Measurements from ENCODE around the gene ATXN1. TPM values are rescaled to one million over a fixed set of nuclear protein-coding genes. Genes with fewer than 3 reads are reported as not detected.

ATXN1 gene
- total and polyA plus RNA-seq, 2 experiments from 2014 or later = 4.8 to 9.1 TPM

DNA sequence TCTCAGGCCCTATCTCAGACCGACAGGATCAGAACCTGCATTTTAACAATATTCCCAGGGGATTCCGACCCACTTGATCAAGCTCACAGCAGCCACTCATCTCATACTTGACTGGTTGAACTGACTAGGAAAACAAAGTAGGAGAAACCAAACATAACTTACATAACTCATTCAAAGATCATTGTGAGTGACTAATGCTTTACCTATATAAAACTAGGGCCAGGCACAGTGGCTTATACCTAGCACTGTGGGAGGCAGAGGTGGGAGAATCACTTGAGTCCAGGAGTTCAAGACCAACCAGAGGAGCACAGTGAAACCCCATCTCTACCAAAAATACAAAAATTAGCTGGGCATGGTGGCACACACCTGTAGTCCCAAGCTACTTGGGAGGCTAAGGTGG, 251.0 kb downstream of the ATXN1 start (continued):
- TF ChIP-seq, protein P1, sequence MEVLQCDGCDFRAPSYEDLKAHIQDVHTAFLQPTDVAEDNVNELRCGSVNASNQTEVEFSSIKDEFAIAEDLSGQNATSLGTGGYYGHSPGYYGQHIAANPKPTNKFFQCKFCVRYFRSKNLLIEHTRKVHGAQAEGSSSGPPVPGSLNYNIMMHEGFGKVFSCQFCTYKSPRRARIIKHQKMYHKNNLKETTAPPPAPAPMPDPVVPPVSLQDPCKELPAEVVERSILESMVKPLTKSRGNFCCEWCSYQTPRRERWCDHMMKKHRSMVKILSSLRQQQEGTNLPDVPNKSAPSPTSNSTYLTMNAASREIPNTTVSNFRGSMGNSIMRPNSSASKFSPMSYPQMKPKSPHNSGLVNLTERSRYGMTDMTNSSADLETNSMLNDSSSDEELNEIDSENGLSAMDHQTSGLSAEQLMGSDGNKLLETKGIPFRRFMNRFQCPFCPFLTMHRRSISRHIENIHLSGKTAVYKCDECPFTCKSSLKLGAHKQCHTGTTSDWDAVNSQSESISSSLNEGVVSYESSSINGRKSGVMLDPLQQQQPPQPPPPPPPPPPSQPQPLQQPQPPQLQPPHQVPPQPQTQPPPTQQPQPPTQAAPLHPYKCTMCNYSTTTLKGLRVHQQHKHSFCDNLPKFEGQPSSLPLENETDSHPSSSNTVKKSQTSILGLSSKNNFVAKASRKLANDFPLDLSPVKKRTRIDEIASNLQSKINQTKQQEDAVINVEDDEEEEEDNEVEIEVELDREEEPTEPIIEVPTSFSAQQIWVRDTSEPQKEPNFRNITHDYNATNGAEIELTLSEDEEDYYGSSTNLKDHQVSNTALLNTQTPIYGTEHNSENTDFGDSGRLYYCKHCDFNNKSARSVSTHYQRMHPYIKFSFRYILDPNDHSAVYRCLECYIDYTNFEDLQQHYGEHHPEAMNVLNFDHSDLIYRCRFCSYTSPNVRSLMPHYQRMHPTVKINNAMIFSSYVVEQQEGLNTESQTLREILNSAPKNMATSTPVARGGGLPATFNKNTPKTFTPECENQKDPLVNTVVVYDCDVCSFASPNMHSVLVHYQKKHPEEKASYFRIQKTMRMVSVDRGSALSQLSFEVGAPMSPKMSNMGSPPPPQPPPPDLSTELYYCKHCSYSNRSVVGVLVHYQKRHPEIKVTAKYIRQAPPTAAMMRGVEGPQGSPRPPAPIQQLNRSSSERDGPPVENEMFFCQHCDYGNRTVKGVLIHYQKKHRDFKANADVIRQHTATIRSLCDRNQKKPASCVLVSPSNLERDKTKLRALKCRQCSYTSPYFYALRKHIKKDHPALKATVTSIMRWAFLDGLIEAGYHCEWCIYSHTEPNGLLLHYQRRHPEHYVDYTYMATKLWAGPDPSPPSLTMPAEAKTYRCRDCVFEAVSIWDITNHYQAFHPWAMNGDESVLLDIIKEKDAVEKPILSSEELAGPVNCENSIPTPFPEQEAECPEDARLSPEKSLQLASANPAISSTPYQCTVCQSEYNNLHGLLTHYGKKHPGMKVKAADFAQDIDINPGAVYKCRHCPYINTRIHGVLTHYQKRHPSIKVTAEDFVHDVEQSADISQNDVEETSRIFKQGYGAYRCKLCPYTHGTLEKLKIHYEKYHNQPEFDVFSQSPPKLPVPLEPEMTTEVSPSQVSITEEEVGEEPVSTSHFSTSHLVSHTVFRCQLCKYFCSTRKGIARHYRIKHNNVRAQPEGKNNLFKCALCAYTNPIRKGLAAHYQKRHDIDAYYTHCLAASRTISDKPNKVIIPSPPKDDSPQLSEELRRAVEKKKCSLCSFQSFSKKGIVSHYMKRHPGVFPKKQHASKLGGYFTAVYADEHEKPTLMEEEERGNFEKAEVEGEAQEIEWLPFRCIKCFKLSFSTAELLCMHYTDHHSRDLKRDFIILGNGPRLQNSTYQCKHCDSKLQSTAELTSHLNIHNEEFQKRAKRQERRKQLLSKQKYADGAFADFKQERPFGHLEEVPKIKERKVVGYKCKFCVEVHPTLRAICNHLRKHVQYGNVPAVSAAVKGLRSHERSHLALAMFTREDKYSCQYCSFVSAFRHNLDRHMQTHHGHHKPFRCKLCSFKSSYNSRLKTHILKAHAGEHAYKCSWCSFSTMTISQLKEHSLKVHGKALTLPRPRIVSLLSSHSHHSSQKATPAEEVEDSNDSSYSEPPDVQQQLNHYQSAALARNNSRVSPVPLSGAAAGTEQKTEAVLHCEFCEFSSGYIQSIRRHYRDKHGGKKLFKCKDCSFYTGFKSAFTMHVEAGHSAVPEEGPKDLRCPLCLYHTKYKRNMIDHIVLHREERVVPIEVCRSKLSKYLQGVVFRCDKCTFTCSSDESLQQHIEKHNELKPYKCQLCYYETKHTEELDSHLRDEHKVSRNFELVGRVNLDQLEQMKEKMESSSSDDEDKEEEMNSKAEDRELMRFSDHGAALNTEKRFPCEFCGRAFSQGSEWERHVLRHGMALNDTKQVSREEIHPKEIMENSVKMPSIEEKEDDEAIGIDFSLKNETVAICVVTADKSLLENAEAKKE (CRISPR knock-in tag; IDR thresholded peaks at IDR 0.05) = no peak
- TF ChIP-seq, protein P2, sequence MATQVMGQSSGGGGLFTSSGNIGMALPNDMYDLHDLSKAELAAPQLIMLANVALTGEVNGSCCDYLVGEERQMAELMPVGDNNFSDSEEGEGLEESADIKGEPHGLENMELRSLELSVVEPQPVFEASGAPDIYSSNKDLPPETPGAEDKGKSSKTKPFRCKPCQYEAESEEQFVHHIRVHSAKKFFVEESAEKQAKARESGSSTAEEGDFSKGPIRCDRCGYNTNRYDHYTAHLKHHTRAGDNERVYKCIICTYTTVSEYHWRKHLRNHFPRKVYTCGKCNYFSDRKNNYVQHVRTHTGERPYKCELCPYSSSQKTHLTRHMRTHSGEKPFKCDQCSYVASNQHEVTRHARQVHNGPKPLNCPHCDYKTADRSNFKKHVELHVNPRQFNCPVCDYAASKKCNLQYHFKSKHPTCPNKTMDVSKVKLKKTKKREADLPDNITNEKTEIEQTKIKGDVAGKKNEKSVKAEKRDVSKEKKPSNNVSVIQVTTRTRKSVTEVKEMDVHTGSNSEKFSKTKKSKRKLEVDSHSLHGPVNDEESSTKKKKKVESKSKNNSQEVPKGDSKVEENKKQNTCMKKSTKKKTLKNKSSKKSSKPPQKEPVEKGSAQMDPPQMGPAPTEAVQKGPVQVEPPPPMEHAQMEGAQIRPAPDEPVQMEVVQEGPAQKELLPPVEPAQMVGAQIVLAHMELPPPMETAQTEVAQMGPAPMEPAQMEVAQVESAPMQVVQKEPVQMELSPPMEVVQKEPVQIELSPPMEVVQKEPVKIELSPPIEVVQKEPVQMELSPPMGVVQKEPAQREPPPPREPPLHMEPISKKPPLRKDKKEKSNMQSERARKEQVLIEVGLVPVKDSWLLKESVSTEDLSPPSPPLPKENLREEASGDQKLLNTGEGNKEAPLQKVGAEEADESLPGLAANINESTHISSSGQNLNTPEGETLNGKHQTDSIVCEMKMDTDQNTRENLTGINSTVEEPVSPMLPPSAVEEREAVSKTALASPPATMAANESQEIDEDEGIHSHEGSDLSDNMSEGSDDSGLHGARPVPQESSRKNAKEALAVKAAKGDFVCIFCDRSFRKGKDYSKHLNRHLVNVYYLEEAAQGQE (IDR thresholded peaks at IDR 0.05; ENCODE audit: unreplicated experiment) = no peak
- TF ChIP-seq, protein P3, sequence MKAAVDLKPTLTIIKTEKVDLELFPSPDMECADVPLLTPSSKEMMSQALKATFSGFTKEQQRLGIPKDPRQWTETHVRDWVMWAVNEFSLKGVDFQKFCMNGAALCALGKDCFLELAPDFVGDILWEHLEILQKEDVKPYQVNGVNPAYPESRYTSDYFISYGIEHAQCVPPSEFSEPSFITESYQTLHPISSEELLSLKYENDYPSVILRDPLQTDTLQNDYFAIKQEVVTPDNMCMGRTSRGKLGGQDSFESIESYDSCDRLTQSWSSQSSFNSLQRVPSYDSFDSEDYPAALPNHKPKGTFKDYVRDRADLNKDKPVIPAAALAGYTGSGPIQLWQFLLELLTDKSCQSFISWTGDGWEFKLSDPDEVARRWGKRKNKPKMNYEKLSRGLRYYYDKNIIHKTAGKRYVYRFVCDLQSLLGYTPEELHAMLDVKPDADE (IDR thresholded peaks at IDR 0.05) = no peak
- TF ChIP-seq STAT1 (IDR thresholded peaks at IDR 0.05; ENCODE audit: unreplicated experiment) (no peak), CREB1 (CRISPR knock-in tag; IDR thresholded peaks at IDR 0.05; ENCODE audit: low read depth) (no peak)

Data from GM23338 (cell line).